ENCODE measurements around the gene LIMS2.

Gene LIMS2

DNA sequence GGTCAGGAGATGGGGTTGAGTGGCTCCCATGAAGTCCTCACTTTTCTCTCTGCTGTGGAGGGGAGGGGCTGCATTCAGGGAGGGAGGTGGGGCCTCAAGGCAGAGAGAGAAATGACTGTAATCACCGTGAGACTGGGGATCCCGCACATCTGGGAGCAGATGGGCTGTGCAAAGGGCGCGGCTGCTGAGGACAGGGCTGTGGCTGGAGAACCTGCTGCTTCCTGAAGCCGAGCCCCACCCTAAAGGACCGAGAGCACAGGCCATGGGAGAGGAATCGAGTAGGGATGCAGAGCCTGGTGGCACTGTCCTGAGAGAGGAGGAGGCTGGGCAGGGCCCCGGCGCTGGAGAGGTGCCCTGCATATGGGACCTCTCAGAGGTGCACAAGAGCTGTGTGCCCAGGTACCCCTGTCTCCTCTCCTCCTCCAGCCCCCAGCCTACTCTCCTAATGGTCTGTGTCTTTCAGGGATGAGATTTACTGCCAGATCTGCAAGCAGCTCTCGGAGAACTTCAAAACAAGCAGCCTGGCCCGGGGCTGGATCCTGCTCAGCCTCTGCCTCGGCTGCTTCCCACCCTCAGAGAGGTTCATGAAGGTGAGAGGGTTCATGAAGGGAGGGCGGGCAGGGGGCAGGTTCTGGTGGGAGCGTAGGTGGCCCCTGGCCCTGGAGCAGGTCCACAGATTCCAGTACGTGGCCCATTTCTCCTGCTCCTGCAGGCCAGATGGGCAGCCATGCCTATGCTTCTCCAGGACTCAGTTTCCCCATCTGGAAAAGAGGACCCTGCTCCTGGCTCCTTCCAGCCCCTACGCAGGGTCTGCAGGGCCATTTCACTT, 55.2 kb downstream of the LIMS2 start:
- no peak for DNase-seq

DNA sequence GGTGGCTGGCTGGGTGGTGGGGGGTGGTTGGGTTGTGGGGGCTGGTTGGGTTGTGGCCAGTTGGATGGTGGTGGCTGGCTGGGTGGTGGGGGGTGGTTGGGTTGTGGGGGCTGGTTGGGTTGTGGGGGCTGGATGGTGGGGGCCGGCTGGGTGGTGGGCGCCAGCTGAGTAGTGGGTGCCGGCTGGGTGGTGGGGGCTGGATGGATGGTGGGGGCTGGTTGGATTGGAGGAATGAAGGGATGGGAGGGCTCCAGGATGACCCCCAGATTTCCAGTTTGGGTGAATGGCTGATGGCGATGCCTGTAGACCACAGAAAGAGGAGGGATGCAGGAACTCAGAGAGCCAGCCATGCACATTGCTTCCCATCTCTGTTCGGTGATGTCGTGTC, 56.1 kb downstream of the LIMS2 start:
- DNase-seq: no peak

DNA sequence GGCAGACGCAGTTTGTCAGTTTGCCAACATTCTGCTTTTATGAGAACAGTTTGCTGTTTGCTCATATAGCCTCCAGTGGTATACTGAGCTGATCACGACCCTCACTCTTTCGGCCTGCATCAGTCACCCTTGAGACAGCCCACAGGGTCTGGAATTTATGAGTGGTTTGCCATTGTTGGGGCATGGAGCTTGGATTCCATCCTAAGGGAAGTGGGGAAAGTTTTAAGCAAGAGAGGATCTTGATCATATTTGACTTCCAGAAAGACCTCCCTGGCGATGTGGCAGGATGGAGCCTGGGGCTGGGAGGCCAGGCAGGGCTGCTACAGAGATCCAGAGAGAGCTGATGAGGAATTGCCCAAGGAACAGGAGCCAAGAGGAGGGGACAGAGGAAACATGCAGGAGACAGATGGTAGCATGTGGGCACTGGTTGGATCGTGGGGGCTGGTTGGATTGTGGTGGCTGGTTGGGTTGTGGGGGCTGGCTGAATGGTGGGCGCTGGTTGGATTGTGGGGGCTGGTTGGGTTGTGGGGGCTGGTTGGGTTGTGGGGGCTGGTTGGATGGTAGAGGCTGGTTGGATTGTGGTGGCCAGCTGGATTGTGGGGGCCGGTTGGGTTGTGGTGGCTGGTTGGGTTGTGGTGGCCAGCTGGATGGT, 56.7 kb downstream of the LIMS2 start:
- no peak for DNase-seq

DNA sequence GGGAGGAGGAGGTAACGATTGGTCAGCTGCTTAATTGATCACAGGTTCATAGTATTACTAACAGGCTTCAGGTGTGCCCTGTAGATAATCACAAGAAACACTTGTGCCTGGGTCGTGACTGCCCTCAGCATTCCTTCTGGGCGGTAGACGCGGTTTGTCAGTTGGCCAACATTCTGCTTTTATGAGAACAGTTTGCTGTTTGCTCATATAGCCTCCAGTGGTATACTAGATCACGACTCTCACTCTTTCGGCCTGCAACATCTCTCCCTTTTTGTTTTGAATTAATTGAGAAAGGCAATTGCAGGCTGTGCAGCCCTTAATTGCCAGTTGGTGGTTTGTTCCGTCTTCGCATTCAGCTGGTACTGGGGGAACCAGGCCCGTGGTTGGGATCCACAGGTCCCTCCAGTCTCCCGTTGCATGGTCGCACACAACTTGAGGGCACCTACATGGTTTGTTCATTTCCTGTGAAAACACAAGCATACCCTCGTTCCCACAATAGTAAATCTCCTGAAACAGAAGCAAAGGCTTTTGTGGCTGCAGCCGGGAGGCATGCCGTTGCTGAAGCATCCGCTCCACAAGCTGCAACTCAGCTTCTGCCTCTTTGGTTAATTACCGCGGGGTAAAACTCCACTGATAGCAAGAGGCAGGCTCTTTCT, 59.7 kb downstream of the LIMS2 start:
- no peak for DNase-seq

DNA sequence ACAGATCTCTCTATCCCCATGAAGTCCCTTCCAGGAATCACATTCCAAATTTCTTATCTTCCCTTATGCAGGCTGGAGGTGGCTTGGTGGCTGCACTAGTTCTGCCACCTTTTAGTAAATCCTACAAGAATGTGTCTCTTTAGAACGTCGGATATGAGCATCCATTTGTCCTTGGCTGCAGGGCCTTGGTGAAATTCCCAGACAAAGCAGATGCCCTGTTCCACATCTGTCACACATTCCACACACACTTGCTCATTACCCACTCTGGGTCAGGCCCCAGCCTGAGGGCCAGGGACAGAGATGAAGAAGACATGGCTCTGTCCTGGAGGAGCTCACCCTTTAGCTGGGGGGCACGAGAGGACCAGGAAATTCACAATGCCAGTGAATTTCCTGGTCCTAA, 60.6 kb downstream of the LIMS2 start:
- no peak for DNase-seq

DNA sequence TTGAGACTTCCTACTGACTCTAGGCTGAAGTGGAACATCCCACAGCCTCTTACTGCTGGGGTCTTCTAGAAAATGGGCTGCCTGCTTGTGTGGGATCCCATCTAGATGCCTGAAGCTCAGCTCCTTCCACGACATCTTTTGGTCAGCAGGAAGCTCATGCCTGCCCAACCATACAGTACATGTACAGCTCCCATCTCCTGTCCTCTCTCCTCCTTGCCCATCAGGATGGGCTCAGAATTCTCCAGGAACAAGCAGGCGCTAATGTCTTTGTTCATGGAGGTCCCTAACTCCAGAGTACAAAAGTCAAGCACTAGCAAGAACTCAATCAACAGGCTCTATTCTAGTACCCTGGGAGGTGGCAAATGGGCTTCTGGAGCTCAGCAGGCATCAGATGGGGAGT, 61.1 kb downstream of the LIMS2 start:
- DNase-seq: no peak

DNA sequence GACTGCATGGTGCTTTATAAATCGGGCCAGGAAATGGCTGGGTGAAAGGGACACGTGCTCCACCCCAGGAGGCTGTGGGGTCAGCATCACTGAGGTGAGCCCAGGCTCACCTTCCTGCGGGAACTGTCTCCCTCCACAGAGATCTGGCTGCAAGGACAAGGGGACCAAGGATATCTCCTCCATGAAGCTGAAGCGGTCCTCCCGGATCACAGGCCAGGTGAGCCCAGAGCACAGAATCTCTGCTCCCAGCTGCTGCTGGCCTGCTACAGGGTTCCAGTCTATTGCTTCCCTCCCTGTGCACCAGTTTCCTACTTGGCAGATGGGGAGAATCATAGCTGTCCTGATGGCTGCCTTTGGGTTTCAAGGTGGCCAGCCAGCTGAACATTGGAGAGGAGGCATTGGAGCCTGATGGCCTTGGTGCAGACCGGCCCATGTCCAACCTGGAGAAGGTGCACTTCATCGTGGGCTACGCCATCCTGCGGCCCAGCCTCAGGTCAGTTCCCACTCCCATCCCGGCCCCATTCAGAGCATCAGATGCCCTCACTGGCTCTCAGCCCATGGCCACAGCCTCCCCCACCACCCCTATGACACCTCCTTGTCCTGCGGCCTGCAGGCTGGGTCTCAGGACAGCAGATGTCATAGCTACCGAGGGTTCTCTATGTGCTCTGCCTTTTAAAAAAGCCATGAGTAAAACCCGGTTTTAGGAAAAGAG, 63.1 kb downstream of the LIMS2 start:
- DNase-seq: no peak

DNA sequence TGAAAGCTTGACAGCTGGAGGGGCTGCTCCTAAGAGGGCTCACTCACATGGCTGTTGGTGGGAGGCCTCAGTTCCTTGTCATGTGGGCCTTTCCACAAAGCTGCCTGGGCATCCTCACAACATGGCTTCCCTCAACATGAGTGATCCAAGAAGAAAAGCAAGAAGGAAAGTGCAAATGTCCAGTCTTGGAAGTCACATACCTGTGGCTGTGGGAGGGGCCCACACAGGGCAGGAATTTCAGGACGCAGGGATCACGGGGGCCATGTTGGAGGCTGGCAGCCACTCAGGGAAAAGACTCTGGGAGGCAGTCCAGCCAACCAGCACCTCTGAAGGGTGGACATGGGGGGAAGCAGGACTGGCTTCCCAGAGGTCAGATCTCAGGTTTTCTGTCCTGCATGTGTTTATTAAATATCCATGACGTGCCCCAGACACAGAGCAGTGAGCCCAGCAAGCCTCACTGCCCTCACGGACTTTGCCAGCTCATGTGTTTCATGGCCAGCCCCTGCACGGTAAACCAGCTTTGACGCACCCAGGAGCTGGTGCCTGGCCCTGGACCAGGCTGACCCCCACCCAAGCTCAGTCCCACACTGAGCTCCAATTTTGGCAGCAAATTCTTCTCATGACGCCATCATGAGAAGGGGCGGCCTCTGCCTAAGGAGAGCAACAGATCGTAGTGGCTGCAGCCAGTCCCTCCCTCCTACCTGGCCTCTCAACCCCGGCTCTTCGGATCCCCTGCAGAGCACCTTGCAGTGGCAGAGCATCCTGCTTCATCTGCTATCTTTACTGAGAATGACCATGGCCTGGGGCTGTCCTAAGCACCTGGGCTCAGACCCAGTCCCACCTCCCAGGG, 64.0 kb downstream of the LIMS2 start:
- no peak for DNase-seq

DNA sequence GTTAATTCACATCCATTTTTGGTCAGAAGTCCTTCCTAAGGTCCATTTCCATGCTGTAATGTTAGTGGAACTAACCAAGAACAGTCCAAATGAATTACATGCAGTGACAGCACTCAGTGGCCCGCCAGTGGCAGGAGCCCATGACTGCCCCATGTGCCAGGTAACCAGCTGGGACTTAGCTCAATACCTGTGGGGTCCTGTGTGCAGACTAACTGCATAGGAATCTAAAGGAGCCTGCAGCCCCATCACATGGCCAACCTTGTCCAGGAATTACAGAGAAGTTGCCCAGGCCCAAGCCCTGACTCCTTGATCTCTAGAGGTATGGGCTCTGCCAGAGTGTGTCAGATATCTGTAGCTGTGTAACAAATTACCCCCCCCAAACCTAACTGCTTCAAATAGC, 64.8 kb downstream of the LIMS2 start:
- DNase-seq: no peak

DNA sequence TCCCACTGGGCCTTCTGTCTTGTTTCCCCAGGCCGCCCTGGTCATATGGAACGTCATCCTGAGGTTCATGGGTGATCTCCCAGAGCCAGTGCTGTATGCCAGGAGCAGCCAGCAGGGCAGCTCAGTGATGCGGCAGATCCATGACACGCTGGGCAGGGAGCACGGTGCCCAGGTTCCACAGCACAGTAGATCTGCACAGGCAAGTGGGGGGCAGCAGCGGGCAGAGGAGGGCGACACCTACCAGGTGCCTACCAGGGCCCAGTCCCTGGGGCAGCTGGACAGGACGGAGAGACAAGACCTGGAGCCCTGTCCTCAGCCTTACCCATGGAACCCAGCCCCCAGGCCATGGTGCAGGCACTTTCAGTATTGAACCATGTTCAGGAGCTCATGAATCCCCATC, 65.5 kb downstream of the LIMS2 start:
- no peak for DNase-seq

DNA sequence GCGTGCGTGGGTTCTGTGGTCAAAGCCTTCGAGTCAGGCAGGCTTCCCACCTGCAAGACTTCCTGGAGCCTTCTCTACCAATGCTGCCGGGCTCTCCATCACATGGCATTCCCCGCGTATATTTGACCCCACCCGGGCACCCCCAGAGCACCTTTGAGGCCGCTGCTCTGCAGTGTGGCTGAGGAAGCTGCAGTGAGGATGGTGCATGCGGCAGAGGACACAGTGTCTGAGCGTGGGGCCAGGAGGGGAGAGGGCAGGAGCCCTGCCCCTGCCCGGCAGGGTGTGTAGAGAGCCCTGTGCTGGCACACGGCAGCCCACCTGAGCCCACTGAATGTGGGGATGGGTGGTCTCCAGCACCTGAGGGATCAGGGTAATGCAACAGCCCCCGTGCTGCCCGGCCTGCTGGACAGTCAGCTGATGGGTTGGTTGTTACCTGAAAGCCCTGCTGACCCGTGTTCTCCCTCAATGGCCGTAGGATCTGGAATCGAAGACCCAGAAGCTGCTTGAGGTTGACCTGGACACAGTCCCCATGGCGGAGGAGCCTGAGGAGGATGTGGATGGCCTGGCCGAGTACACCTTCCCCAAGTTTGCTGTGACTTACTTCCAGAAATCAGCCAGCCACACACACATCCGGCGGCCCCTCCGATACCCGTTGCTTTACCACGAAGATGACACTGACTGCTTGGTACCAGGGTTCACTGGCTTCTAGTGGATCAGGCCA, 66.1 kb downstream of the LIMS2 start:
- no peak for DNase-seq

DNA sequence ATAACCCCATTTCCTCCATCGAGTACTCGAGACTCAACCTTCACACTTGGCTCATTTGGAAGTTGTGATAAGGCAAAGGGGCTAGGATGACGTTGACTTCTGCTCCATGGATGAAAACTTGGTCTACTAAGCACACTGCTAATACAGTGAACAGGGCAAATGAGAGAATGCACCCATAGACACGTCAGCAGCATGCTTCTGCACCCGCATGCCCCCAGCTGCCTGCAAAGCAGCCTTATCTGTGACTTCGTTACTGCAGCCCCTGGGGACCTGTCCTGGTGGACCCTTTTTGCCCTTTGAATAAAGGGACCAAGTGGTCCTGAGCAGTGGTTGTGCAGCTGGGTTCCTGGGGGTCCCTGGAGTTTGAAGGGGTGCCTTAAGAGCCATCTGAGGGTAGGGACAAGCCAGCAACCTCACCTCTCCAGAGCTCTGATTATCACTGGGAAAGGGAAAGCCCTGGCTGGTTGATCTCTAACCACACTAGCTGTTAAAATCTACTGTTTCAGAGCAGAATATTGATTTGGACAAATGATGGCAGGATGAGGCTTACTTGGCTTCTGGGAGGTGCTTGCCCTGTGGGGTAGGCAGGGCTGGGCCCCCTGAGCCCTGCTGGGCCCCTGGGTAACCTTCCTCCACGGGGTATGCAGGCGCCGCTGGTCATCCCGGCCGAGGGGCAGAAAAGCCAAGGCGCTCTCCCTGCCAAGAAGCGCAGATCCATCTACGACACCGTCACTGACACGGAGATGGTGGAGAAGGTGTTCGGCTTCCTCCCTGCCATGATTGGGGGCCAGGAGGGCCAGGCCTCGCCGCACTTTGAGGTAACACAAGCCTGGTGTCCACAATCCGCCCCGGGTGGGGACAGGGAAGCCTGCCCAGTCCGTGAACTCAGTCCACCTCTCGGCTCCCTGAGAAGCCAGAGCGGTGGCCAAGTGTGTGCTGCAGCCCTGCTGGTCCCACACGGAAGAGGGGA, 67.0 kb downstream of the LIMS2 start:
- no peak for DNase-seq

DNA sequence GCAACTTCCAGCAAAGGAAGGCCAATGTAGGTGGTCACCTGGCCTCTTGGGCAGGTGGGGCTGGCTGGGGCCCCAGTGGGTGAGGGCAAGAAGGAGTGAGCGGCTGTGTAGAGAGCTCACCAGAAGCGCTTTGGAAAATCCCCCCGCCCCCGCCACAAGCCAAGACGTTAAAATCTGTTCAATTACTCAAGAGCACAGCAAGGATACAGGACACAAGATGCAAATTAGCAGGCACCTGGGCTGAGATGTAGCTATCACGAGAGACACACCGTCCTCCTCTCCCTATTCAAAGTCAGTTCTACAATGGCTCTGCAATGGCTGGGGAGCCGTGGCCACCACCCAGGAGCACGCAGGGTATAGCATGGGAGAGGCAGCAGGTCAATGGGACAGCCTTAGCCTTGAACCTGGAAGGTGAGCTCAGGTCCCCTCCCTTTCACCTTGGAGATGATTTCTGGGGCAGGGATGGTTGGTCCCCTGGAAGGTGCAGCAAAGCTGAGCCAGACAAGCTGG, 67.9 kb downstream of the LIMS2 start:
- no peak for DNase-seq

DNA sequence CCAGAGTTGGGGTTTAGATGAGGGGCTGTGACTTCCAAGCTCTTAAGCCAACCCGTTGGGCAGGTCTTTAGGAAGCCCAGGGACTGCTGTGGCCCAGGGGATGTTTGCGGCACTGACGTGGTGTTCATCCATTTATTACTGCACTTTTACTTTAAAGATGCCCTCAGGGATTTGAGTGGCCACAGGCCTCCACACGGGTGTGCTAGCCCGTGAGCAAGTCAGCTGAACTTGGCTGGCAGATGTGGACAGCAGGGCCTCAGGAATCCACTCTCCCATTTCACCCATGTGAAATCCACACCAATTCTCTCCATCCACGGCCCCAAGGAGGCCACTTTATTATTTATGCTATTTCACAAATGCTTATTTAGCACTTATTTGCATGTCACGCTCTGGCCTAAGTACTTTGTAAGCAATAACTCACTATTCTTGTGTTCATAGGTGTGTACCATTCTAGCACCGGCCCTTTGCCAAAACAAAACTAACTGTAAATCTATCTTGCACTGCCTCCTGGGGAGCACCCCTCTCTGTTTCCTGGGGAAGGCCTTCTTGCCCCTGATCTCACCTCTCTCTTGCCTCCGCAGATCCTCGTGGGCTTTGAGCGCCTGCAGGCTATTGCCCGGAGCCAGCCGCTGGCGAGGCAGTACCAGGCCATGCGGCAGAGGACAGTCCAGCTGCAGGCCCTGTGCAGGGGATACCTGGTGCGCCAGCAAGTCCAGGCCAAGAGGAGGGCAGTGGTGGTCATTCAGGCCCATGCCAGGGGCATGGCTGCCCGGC, 68.5 kb downstream of the LIMS2 start:
- DNase-seq: no peak

DNA sequence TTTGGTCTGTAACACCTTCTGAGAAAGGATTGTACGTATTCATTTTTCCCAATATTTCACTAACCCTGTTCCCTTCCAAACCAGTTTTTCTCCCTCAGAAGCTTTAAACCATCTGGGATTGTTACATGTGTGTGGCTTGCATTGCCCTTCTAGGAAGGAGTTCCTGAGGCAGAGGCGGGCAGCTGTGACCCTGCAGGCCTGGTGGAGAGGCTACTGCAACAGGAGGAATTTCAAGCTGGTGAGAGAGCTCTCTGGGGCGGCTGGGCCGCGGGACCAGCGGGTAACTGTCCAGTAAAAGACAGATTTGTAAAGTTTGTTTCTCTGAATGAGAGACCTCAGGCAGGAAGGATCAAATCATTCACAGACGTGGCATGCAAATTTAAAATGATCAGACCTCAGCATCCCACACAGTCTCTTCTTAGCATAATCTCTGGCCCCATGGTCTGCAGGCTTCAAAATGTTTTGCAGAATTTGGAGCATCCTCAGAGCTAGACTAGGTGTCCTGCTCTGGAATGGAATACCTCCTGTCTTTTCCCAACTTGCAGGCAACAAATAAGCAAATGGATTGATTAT, 69.6 kb downstream of the LIMS2 start:
- DNase-seq: no peak

DNA sequence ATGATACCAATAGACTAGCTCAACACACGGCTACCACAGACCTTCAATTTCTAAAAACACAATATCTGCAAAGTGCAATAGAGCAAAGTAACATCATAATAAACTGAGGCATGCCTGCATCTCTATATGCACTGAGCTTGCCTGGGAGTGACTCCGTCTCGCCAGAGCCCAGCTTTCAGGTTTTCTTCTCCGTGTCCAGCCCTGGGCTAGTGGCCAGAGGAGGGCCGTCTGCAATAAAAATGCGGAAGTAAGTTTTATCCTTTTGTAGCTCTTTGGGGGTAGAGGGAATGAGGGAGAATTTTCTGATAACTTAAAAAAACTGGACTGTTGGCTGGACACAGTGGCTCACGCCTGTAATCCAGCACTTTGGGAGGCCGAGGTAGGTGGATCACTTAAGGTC, 70.3 kb downstream of the LIMS2 start:
- no peak for DNase-seq

DNA sequence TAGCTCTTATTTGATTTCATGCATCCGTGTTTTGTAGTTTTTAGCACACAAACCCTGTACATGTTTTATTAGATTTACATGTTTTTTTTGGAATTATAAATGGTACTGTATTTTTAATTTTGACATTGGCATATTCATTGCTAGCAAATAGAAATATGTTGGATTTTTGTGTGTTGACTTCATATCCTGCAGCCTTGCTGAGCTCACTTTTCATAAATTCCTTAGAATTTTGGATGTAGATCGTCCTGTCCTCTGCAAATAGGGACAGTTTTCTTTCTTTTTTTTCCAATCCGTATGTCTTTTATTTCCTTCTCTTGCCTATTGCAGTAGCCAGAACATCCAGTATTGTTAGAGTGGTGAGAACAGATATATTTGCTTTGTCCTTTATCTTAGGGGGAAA, 76.1 kb downstream of the LIMS2 start:
- no peak for DNase-seq

DNA sequence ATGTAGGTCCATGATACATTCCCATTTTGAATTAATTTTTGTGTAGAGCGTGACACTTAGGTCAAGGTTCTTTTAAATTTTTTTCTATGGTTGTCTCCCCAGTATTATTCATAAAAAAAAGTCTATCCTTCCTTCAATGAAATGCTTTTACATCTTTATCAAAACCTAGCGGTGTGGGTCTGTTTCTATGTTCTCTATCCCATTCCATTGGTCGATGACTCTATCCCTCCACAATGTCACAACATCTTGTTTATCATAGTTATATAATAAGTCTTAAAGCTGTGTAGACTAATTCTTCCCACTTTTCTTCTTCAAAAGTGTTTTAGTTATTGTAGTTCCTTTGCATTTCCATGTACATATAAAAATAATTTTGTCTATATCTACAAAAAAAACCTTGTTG, 76.6 kb downstream of the LIMS2 start:
- DNase-seq: no peak

DNA sequence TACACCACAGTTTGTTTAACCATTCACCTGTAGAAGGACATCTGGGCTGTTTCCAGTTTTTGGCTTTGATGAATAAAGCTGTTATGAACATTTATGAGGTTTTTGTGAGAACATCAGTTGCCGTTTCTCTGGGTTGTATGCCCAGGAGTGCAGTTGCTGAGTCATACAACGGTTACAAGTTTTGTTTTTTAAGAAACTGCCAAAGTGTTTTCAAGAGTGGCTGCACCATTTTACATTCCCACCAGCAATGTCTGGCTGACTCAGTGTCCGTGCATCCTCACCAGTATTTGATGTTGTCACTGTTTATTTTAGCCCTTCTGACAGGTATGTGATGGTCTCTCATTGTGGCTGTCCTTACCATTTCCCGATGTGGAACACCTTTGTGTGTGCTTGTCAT, 77.3 kb downstream of the LIMS2 start:
- DNase-seq: no peak
